SH-SY5Y (cell line): ENCODE data around the gene PKP3.

ENCODE experiments used
- GATA2 ChIP-seq: IDR thresholded peaks from 2 replicates; pipeline ENCODE4 v1.6.1; 2011; ENCODE audit warnings: mild to moderate bottlenecking, low read depth, low read length
- GATA3 ChIP-seq: IDR thresholded peaks from 2 replicates; pipeline ENCODE4 v1.6.1; 2011; ENCODE audit warnings: low read depth, mild to moderate bottlenecking, low read length, moderate library complexity

- TF ChIP-seq GATA2 (no peak), GATA3 (no peak)
Measured at GRCh38 chr11:433111-433510, 39.1 kb downstream of the PKP3 start.
